ENCODE data around the gene HDAC8.

- TF ChIP-seq CTCF (conservative IDR thresholded peaks at IDR 0.05; ENCODE audit: low read length) (no peak), EZH2phosphoT487 (IDR thresholded peaks at IDR 0.05; ENCODE audit: borderline replicate concordance, low read depth, low read length) (no peak)
These were observed 162.7 kb downstream of the HDAC8 start for GRCh38 chrX:72409993-72410392.

All from OCI-LY7 (cell line).